Measurements from ENCODE around the gene MEGF11. TPM values are rescaled to one million over a fixed set of nuclear protein-coding genes. Genes with fewer than 3 reads are reported as not detected.
A peak's percentile ranks its signal among the peaks of the same experiment; 100 is the strongest.

The MEGF11 gene
- total RNA-seq, 1 donor from 2014 or later = not detected

GRCh38 chr15:66071921-66072295 lies 181.6 kb downstream of the MEGF11 start:
- FAIRE-seq = no peak
- H3K27me3 ChIP-seq (ENCODE audit: control insufficient read depth, insufficient read depth, low read length) = no peaks in the 10 kb centered on the region
- no peak for TF ChIP-seq CTCF (IDR thresholded peaks at IDR 0.05; ENCODE audit: insufficient read depth, low read length, severe bottlenecking)
- no peak overlapping the region for H3K4me3 ChIP-seq (ENCODE audit: low read depth, low read length)
- no peaks in the 10 kb centered on the region for H3K36me3 ChIP-seq (ENCODE audit: control insufficient read depth, insufficient read depth, low read length)
- DNase-seq (ENCODE audit: low read depth) = no peak

GRCh38 chr15:66071160-66071920 lies 182.2 kb downstream of the MEGF11 start:
- Histone ChIP-seq H3K36me3 (ENCODE audit: control insufficient read depth, insufficient read depth, low read length) (no peaks in the 10 kb centered on the region), H3K27me3 (ENCODE audit: control insufficient read depth, insufficient read depth, low read length) (no peaks in the 10 kb centered on the region), H3K4me3 (ENCODE audit: low read depth, low read length) (no peak overlapping the region)
- no peak for TF ChIP-seq CTCF (IDR thresholded peaks at IDR 0.05; ENCODE audit: insufficient read depth, low read length, severe bottlenecking)
- DNase-seq (ENCODE audit: low read depth) (no peak), FAIRE-seq (no peak)

DNA sequence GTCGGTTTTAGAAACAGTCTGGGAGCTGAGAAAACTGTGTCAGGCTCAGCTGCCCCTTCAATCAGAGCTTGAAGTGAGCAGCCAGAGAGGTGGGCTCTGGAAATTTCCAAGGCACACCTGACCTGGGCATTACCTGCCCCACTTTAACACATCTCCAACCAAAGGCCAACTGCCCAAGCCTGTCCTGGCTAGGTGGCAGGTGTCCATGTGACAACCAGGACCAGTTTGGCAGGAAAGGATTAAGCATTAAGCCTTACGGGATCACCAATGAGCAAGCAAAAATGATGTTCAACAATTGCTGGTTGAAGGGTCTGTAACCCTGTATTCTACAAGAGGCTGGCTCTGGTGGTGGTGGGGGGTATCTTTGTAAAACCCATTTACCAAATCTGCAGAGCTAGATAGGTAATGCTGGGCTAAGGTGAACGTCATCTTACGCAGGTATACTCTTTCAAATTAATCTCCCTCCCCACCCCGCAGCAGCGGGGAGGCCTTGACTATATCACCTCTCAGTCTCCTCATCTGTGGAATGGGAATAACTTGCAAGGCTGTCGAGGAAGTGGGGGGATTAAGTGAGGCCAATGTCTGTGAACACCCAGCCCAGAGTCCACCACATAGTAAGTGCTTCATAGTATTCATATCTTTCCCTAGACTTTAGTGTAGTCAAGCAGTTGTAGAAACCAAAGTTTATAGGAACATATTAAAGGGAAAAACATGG lies 183.2 kb downstream of the MEGF11 start:
- H3K27me3 ChIP-seq (ENCODE audit: control insufficient read depth, insufficient read depth, low read length) = peaks cover 2% of the 10 kb centered on the region
- TF ChIP-seq CTCF (IDR thresholded peaks at IDR 0.05; ENCODE audit: insufficient read depth, low read length, severe bottlenecking) = no peak
- no peak for FAIRE-seq

GRCh38 chr15:66069751-66070150 lies 183.8 kb downstream of the MEGF11 start:
- FAIRE-seq = no peak
- no peak for TF ChIP-seq CTCF (IDR thresholded peaks at IDR 0.05; ENCODE audit: insufficient read depth, low read length, severe bottlenecking)
- Histone ChIP-seq H3K4me3 (ENCODE audit: low read depth, low read length) (no peak overlapping the region), H3K36me3 (ENCODE audit: control insufficient read depth, insufficient read depth, low read length) (no peaks in the 10 kb centered on the region), H3K27me3 (ENCODE audit: control insufficient read depth, insufficient read depth, low read length) (peaks cover 2% of the 10 kb centered on the region)
- no peak for DNase-seq (ENCODE audit: low read depth)

More for the DNA sequence above, 183.2 kb downstream of the MEGF11 start:
- H3K36me3 ChIP-seq (ENCODE audit: control insufficient read depth, insufficient read depth, low read length) = no peaks in the 10 kb centered on the region
- H3K4me3 ChIP-seq (ENCODE audit: low read depth, low read length) = no peak overlapping the region
- no peak for DNase-seq (ENCODE audit: low read depth)

- DNase-seq (ENCODE audit: low read depth) (no peak), FAIRE-seq (peak; percentile 32)
- TF ChIP-seq CTCF (IDR thresholded peaks at IDR 0.05; ENCODE audit: insufficient read depth, low read length, severe bottlenecking) = no peak
- H3K4me3 ChIP-seq (ENCODE audit: low read depth, low read length) = no peak overlapping the region
- peaks cover 2% of the 10 kb centered on the region for H3K27me3 ChIP-seq (ENCODE audit: control insufficient read depth, insufficient read depth, low read length)
- H3K36me3 ChIP-seq (ENCODE audit: control insufficient read depth, insufficient read depth, low read length) = no peaks in the 10 kb centered on the region
These were observed 184.7 kb downstream of the MEGF11 start for GRCh38 chr15:66068801-66069200.
